AG09319 (cell line): Measurements from ENCODE around the gene GVQW3.

Experiments
- DNase-seq: peaks from one replicate; pipeline ENCODE4 v3.0.0-alpha.2; 2010; ENCODE audit warnings: low read depth; ENCODE audit errors: extremely low read depth
- TF ChIP-seq, protein P1 (sequence below): IDR thresholded peaks from 2 replicates; pipeline ENCODE4 v1.5.1; 2011; ENCODE audit warnings: low read depth, mild to moderate bottlenecking, inconsistent platforms, low read length, moderate library complexity

The GVQW3 gene

DNA sequence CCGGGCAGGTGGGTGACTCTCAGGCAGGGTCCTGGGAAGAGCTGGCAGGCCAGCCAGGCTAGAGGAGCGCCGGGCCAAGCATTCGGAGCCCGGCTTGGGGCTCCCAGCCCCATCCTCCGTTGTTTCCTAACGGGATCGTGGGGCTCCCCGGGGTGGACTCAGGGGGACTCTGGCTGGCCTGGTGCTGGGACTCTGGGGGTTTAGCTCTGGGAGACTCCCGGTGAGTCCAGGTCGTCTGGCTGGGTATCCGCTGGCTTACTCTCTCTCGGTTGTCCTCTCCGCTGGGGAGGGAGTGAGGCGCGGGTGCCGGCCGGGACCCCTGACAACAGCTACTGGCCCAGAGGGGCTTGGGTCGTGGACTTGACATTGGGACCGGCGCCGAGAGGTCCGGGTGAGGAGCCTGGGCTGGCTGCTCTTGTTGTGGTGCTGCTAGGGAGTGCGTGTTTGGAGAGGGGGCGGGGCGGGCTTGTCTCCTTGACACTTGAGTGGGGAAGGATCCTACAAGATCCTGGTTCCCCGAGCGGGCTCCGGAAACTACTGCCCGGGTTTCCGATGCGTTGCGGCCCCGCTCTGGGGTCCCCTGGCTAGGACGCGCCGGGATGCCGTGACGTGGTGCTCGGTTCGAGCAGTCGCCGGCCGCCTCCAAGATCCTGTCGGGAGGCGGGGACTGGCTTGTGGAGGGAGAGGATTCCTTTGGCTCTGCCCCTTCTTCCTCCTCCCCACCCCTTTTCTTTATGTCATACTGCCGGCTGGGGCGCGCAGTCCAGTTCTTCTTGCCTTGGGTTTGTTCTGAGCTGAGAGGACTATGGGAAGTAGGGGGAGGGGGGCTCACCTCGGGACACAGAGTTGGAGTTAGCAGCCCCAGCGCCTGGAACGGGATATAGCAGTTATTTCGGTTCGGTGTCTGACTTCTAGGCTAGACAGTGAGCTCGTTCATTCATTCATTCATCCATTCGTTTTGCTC lies 64.3 kb downstream of the GVQW3 start:
- TF ChIP-seq, protein P1, sequence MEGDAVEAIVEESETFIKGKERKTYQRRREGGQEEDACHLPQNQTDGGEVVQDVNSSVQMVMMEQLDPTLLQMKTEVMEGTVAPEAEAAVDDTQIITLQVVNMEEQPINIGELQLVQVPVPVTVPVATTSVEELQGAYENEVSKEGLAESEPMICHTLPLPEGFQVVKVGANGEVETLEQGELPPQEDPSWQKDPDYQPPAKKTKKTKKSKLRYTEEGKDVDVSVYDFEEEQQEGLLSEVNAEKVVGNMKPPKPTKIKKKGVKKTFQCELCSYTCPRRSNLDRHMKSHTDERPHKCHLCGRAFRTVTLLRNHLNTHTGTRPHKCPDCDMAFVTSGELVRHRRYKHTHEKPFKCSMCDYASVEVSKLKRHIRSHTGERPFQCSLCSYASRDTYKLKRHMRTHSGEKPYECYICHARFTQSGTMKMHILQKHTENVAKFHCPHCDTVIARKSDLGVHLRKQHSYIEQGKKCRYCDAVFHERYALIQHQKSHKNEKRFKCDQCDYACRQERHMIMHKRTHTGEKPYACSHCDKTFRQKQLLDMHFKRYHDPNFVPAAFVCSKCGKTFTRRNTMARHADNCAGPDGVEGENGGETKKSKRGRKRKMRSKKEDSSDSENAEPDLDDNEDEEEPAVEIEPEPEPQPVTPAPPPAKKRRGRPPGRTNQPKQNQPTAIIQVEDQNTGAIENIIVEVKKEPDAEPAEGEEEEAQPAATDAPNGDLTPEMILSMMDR = no peak; the same call in none of the 2 replicates
- peak; percentile 49 for DNase-seq

GRCh38 chr11:76448506-76448905 lies 67.4 kb downstream of the GVQW3 start:
- TF ChIP-seq, protein P1 = no peak

GRCh38 chr11:76453248-76453647 lies 72.1 kb downstream of the GVQW3 start:
- TF ChIP-seq, protein P1 = no peak
- DNase-seq = no peak

More at GRCh38 chr11:76448506-76448905, 67.4 kb downstream of the GVQW3 start:
- DNase-seq = no peak

- TF ChIP-seq, protein P1 = no peak
- no peak for DNase-seq
Measured at GRCh38 chr11:76455331-76455730, 74.2 kb downstream of the GVQW3 start.

GRCh38 chr11:76455931-76456330 lies 74.8 kb downstream of the GVQW3 start:
- TF ChIP-seq, protein P1 = no peak

DNA sequence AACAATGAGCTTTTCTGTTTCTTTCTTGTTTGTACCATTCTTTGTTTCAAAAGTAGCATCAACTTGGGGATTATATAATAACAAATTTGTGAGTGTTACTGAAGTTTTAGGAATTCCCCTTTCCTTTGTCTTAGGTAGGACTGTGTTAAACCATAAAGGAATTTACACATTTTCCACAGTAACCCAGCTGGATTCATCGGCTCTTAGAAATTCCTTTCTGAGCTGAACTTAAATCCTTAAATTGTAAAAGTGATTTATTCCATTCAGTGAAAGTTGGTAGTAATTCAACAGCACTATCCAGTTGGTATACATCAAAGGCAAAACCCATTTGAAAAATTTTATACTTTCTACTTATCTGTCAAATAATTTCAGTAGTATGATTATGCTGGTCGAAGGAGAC lies 75.4 kb downstream of the GVQW3 start:
- TF ChIP-seq, protein P1 = no peak
- no peak for DNase-seq

More at GRCh38 chr11:76455931-76456330, 74.8 kb downstream of the GVQW3 start:
- no peak for DNase-seq
